WTC11 (cell line): ENCODE results near the gene MFSD11. TPM values are rescaled to one million over a fixed set of nuclear protein-coding genes. Genes with fewer than 3 reads are reported as not detected.

Source experiments
- ATAC-seq: fragments of 200-7000 bp; cut with Tn5 transposase; 2 replicates; pipeline ENCODE4 v1.10.0; 2021; ENCODE audit warnings: mild to moderate bottlenecking, moderate library complexity
- CTCF ChIA-PET: fragments of 300-600 bp; sonication (Branson Sonifier 250); formaldehyde crosslinking; loops from one replicate; lab custom pipeline; 2021; ENCODE audit warnings: antibody characterized with exemption; lab: Charles Lee
- POLR2A ChIA-PET: fragments of 350-600 bp; sonication (Branson Sonifier 250); formaldehyde crosslinking; loops from one replicate; lab custom pipeline; 2021; ENCODE audit warnings: antibody characterized with exemption; lab: Charles Lee
- DNase-seq: peaks from one replicate; pipeline ENCODE4 v3.0.0; 2021; ENCODE audit warnings: low spot score
- H3K27ac Mint-ChIP-seq: 2 replicates; pipeline ENCODE4 v1.8.0; 2021; ENCODE audit warnings: mixed read lengths
- H3K27me3 Mint-ChIP-seq: 2 replicates; pipeline ENCODE4 v1.8.0; 2021; ENCODE audit warnings: low read depth, mild to moderate bottlenecking, moderate library complexity, mixed read lengths
- H3K36me3 Mint-ChIP-seq: 2 replicates; pipeline ENCODE4 v1.8.0; 2021; ENCODE audit warnings: mixed read lengths
- H3K4me1 Mint-ChIP-seq: 2 replicates; pipeline ENCODE4 v1.8.0; 2022; ENCODE audit warnings: mixed read lengths
- H3K4me3 Mint-ChIP-seq: 2 replicates; pipeline ENCODE4 v1.8.0; 2021; ENCODE audit warnings: mild to moderate bottlenecking, moderate library complexity, mixed read lengths
- H3K9me3 Mint-ChIP-seq: 2 replicates; pipeline ENCODE4 v1.8.0; 2021; ENCODE audit warnings: mixed read lengths
- ELF4 ChIP-seq: sonication (generic); formaldehyde crosslinking; IDR thresholded peaks from 2 replicates; pipeline ENCODE4 v1.8.1; 2022; ENCODE audit warnings: low read depth, mild to moderate bottlenecking, moderate library complexity, missing genetic modification reagents
- FOXJ3 ChIP-seq: sonication (generic); formaldehyde crosslinking; IDR thresholded peaks from 2 replicates; pipeline ENCODE4 v1.9.0; 2021; ENCODE audit warnings: missing genetic modification reagents, mild to moderate bottlenecking, borderline replicate concordance
- FOXP4 ChIP-seq: sonication (generic); formaldehyde crosslinking; IDR thresholded peaks from 2 replicates; pipeline ENCODE4 v1.8.0; 2022; ENCODE audit warnings: mild to moderate bottlenecking, missing genetic modification reagents
- GABPB1 ChIP-seq: sonication (generic); formaldehyde crosslinking; IDR thresholded peaks from 2 replicates; pipeline ENCODE4 v1.8.1; 2023; ENCODE audit warnings: mild to moderate bottlenecking, missing genetic modification reagents
- MXD4 ChIP-seq: fragments of 250-450 bp; sonication (Bioruptor Pico); IDR thresholded peaks from 2 replicates; pipeline ENCODE4 v1.8.0; 2021; ENCODE audit warnings: mild to moderate bottlenecking, moderate library complexity, borderline replicate concordance
- NFATC4 ChIP-seq: fragments of 250-450 bp; sonication (Bioruptor Pico); IDR thresholded peaks from 2 replicates; pipeline ENCODE4 v1.9.0; 2021; ENCODE audit warnings: mild to moderate bottlenecking
- NFE2L1 ChIP-seq: sonication (generic); formaldehyde crosslinking; IDR thresholded peaks from 2 replicates; pipeline ENCODE4 v1.8.1; 2023; ENCODE audit warnings: missing genetic modification reagents
- SMAD3 ChIP-seq: sonication (generic); formaldehyde crosslinking; IDR thresholded peaks from 2 replicates; pipeline ENCODE4 v1.8.0; 2022; ENCODE audit warnings: missing genetic modification reagents, mild to moderate bottlenecking, borderline replicate concordance
- SOX15 ChIP-seq: fragments of 250-450 bp; sonication (Bioruptor Pico); IDR thresholded peaks from 2 replicates; pipeline ENCODE4 v1.9.0; 2021; ENCODE audit warnings: mild to moderate bottlenecking
- ZNF232 ChIP-seq: sonication (generic); formaldehyde crosslinking; IDR thresholded peaks from 2 replicates; pipeline ENCODE4 v1.8.0; 2022; ENCODE audit warnings: mild to moderate bottlenecking, missing genetic modification reagents
- ZNF423 ChIP-seq: fragments of 250-450 bp; sonication (Bioruptor Pico); IDR thresholded peaks from 2 replicates; pipeline ENCODE4 v2.1.2; 2022; ENCODE audit warnings: mild to moderate bottlenecking, moderate library complexity
- total RNA-seq: library from RNA; stranded (reverse); gene quantifications from 3 replicates; pipeline ENCODE4 v1.2.3, GENCODE V29; 2021
- TF ChIP-seq, protein P1 (sequence below): sonication (generic); formaldehyde crosslinking; IDR thresholded peaks from 2 replicates; pipeline ENCODE4 v1.8.1; 2022; ENCODE audit warnings: low read depth, mild to moderate bottlenecking, moderate library complexity, missing genetic modification reagents, borderline replicate concordance
- TF ChIP-seq, protein P2 (sequence below): sonication (generic); formaldehyde crosslinking; IDR thresholded peaks from 2 replicates; pipeline ENCODE4 v1.8.1; 2022; ENCODE audit warnings: mild to moderate bottlenecking, moderate library complexity, missing genetic modification reagents
- TF ChIP-seq, protein P3 (sequence below): sonication (generic); formaldehyde crosslinking; IDR thresholded peaks from 2 replicates; pipeline ENCODE4 v1.8.1; 2023; ENCODE audit warnings: mild to moderate bottlenecking, missing genetic modification reagents, moderate library complexity
- TF ChIP-seq, protein P4 (sequence below): fragments of 250-450 bp; sonication (Bioruptor Pico); conservative IDR thresholded peaks from 2 replicates; pipeline ENCODE4 v1.9.0; 2021; ENCODE audit warnings: mild to moderate bottlenecking

The MFSD11 gene
- total RNA-seq, 1 experiment from 2014 or later: 16.6 TPM

- TF ChIP-seq, protein P1, sequence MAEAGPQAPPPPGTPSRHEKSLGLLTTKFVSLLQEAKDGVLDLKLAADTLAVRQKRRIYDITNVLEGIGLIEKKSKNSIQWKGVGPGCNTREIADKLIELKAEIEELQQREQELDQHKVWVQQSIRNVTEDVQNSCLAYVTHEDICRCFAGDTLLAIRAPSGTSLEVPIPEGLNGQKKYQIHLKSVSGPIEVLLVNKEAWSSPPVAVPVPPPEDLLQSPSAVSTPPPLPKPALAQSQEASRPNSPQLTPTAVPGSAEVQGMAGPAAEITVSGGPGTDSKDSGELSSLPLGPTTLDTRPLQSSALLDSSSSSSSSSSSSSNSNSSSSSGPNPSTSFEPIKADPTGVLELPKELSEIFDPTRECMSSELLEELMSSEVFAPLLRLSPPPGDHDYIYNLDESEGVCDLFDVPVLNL (CRISPR knock-in tag): no peak
- no peak for TF ChIP-seq SOX15 (CRISPR knock-in tag)
- TF ChIP-seq GABPB1 (CRISPR knock-in tag): no peak
- TF ChIP-seq, all 79 proteins: peak for 0
Measured at GRCh38 chr17:76820561-76820960, 82.6 kb downstream of the MFSD11 start (continued).

- DNase-seq: no peak
- Mint-ChIP-seq H3K36me3 (no peaks in the 10 kb centered on the region), H3K9me3 (no peaks in the 10 kb centered on the region), H3K27me3 (no peaks in the 10 kb centered on the region), H3K4me1 (peaks cover 16% of the 10 kb centered on the region; the same call in 1 of the 2 replicates), H3K4me3 (no peak overlapping the region), H3K27ac (no peak overlapping the region)
- POLR2A ChIA-PET: no interaction called here
- TF ChIP-seq MXD4: no peak
- TF ChIP-seq GABPB1 (CRISPR knock-in tag): no peak
- TF ChIP-seq, protein P2, sequence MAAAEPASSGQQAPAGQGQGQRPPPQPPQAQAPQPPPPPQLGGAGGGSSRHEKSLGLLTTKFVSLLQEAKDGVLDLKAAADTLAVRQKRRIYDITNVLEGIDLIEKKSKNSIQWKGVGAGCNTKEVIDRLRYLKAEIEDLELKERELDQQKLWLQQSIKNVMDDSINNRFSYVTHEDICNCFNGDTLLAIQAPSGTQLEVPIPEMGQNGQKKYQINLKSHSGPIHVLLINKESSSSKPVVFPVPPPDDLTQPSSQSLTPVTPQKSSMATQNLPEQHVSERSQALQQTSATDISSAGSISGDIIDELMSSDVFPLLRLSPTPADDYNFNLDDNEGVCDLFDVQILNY (CRISPR knock-in tag): no peak
- TF ChIP-seq, protein P3, sequence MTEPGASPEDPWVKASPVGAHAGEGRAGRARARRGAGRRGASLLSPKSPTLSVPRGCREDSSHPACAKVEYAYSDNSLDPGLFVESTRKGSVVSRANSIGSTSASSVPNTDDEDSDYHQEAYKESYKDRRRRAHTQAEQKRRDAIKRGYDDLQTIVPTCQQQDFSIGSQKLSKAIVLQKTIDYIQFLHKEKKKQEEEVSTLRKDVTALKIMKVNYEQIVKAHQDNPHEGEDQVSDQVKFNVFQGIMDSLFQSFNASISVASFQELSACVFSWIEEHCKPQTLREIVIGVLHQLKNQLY (CRISPR knock-in tag): no peak
- no peak for TF ChIP-seq ZNF232
- no peak for TF ChIP-seq FOXJ3 (CRISPR knock-in tag)
- TF ChIP-seq, protein P1 (CRISPR knock-in tag): no peak
- TF ChIP-seq FOXP4 (CRISPR knock-in tag): no peak
- TF ChIP-seq ZNF423 (CRISPR knock-in tag): no peak
- TF ChIP-seq, protein P4, sequence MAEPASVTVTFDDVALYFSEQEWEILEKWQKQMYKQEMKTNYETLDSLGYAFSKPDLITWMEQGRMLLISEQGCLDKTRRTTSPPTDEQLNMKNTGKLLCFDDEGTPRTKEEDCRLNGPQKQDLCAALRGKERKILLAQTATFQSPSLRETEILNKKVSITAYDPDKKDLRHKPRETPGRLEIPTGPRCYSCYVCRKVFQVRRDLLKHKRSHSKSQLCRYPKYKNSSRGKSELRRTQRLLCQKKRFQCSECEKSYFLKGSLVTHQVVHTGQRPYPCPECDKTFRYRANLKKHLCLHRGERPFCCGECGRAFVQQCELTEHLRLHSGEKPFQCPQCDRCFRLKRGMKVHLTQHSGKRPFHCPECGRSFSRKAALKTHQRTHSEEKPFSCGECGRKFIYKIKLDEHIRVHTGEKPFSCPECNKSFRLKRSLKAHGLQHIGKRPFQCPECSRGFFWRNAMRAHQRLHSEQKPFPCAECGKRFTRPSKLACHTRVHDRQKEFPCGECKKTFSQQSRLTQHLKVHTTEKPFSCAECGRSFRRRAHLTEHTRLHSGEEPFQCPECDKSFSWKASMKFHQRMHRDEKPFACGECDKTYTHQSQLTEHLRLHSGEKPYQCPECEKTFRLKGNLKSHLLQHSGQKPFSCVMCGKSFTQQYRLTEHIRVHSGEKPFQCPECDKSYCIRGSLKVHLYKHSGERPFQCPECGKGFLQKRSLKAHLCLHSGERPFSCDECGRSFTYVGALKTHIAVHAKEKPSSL (CRISPR knock-in tag): no peak
- no peak for TF ChIP-seq SMAD3 (CRISPR knock-in tag)
- no peak for TF ChIP-seq ELF4 (CRISPR knock-in tag)
- TF ChIP-seq NFE2L1 (CRISPR knock-in tag): no peak
- no peak for TF ChIP-seq NFATC4 (CRISPR knock-in tag)
- CTCF ChIA-PET: interaction anchor here (2.7 kb wide), 1 partner anchor 66 kb away, joined by 7 read pairs; no protein-coding TSS in a partner anchor
- no peak for ATAC-seq
Measured at GRCh38 chr17:76822184-76822778, 84.4 kb downstream of the MFSD11 start.
